ENCODE results near the gene PPP2R5D.
"Not testable (repeated sequence)": the region's sequence is repeated elsewhere in the genome, so short reads cannot be mapped to it uniquely, and the experiment has no call there.

DNA sequence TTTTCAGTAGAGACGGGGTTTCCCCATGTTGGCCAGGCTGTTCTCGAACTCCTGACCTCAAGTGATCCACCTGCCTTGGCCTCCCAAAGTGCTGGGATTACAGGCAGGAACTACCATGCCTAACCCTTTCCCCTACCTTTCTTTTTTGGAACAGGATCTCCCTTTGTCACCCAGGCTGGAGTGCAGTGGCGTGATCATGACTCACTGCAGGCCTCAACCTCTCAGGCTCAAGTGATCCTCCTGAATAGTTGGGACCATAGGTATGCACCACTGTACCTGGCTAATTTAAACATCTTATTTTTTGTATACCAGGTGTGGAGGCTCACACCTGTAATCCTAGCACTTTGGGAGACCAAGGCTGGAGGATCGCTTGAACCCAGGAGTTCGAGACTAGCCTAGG lies 43.0 kb upstream of the PPP2R5D start:
- TF ChIP-seq POLR2A (IDR thresholded peaks at IDR 0.05): not testable (repeated sequence)
- TF ChIP-seq, protein P1, sequence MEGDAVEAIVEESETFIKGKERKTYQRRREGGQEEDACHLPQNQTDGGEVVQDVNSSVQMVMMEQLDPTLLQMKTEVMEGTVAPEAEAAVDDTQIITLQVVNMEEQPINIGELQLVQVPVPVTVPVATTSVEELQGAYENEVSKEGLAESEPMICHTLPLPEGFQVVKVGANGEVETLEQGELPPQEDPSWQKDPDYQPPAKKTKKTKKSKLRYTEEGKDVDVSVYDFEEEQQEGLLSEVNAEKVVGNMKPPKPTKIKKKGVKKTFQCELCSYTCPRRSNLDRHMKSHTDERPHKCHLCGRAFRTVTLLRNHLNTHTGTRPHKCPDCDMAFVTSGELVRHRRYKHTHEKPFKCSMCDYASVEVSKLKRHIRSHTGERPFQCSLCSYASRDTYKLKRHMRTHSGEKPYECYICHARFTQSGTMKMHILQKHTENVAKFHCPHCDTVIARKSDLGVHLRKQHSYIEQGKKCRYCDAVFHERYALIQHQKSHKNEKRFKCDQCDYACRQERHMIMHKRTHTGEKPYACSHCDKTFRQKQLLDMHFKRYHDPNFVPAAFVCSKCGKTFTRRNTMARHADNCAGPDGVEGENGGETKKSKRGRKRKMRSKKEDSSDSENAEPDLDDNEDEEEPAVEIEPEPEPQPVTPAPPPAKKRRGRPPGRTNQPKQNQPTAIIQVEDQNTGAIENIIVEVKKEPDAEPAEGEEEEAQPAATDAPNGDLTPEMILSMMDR (IDR thresholded peaks at IDR 0.05): not testable (repeated sequence)

Data from body of pancreas (tissue), 4 donors.